GM12801 (cell line): ENCODE measurements around the gene OR51S1.

Experiments
- CTCF ChIP-seq: IDR thresholded peaks from one replicate; pipeline ENCODE4 v1.5.1; 2011; ENCODE audit warnings: control low read depth; ENCODE audit not compliant: insufficient read length; ENCODE audit errors: extremely low read depth

Gene OR51S1

GRCh38 chr11:4848908-4849532 is at the start of gene OR51S1:
Gene OR51S1, minus strand, starts transcription at chr11:4849208. Its CDS starts 0 bp downstream, at chr11:4849208.
- TF ChIP-seq CTCF: no peak

GRCh38 chr11:4891996-4892640 is 43.1 kb upstream of the OR51S1 start:
- no peak for TF ChIP-seq CTCF

- TF ChIP-seq CTCF: no peak
Observed at GRCh38 chr11:4890279-4890678, 41.3 kb upstream of the OR51S1 start.

- no peak for TF ChIP-seq CTCF
Observed at GRCh38 chr11:4887591-4887990, 38.6 kb upstream of the OR51S1 start.

- no peak for TF ChIP-seq CTCF
Observed at GRCh38 chr11:4886186-4886585, 37.2 kb upstream of the OR51S1 start.

GRCh38 chr11:4884361-4884760 is 35.4 kb upstream of the OR51S1 start:
- TF ChIP-seq CTCF: no peak

GRCh38 chr11:4882543-4882942 is 33.5 kb upstream of the OR51S1 start:
- no peak for TF ChIP-seq CTCF
